ENCODE data around the gene GARIN6. TPM values are rescaled to one million over a fixed set of nuclear protein-coding genes. Genes with fewer than 3 reads are reported as not detected.

The GARIN6 gene
- not detected in 2 replicates for total RNA-seq
- long read RNA-seq: 0 reads

DNA sequence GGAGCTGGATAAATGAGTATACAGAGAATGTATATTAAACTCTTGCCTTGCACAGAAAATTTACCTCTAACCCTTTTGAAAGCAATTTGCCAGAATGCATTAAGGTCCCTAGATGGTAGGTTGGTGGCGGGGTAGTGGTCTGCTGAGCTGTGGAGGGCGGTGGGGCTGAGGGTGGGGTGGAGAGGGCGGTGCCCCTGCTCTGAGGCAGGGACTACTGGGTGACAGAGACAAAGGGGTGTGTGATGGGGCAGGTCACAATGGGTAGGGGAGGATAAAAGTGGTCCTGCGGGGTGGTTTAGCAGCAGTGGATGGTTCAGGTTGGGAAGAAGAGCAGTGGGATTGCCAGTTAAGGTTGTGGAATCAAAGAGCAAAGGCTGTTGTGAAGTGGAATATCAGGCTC is at the start of gene GARIN6:
TSS of gene GARIN6 (plus strand) at position 301 of the 400 bp plus-strand sequence. CDS start 422 bp downstream, outside the sequence.
- no peaks in the 10 kb centered on the region for H3K4me1 Mint-ChIP-seq (ENCODE audit: unreplicated experiment)
- TF ChIP-seq, protein P1, sequence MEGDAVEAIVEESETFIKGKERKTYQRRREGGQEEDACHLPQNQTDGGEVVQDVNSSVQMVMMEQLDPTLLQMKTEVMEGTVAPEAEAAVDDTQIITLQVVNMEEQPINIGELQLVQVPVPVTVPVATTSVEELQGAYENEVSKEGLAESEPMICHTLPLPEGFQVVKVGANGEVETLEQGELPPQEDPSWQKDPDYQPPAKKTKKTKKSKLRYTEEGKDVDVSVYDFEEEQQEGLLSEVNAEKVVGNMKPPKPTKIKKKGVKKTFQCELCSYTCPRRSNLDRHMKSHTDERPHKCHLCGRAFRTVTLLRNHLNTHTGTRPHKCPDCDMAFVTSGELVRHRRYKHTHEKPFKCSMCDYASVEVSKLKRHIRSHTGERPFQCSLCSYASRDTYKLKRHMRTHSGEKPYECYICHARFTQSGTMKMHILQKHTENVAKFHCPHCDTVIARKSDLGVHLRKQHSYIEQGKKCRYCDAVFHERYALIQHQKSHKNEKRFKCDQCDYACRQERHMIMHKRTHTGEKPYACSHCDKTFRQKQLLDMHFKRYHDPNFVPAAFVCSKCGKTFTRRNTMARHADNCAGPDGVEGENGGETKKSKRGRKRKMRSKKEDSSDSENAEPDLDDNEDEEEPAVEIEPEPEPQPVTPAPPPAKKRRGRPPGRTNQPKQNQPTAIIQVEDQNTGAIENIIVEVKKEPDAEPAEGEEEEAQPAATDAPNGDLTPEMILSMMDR (IDR thresholded peaks at IDR 0.05): no peak
- H3K9me3 Mint-ChIP-seq (ENCODE audit: unreplicated experiment): no peaks in the 10 kb centered on the region
- H3K27me3 Mint-ChIP-seq (ENCODE audit: unreplicated experiment): no peaks in the 10 kb centered on the region
- H3K27ac Mint-ChIP-seq (ENCODE audit: unreplicated experiment): no peak within 1 kb of the TSS
- DNase-seq (ENCODE audit: extremely low spot score, unreplicated experiment): no peak
- no peak within 1 kb of the TSS for H3K4me3 Mint-ChIP-seq (ENCODE audit: unreplicated experiment)
- no peaks in the 10 kb centered on the region for H3K36me3 Mint-ChIP-seq (ENCODE audit: unreplicated experiment)

DNA sequence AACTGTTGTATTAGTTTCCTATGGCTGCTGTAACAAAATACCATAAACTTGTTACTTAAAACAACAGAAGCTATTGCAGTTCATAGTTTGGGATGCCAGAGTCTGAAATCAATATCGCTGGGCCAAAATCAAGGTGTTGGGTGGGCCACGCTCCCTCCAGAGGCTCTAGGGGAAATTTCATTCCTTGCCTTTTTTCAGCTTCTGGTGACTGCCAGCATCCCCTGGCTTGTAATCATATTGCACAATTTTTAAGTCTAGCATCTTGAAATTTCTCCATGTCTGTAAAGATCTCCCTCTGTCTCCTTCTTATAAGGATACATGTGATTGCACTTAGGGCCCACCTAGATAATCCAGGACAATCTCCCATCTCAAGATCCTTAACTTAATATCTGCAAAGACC is 48.8 kb upstream of the GARIN6 start:
- TF ChIP-seq, protein P1 (IDR thresholded peaks at IDR 0.05): no peak
- Mint-ChIP-seq H3K36me3 (ENCODE audit: unreplicated experiment) (no peaks in the 10 kb centered on the region), H3K9me3 (ENCODE audit: unreplicated experiment) (no peaks in the 10 kb centered on the region), H3K4me1 (ENCODE audit: unreplicated experiment) (no peaks in the 10 kb centered on the region), H3K27ac (ENCODE audit: unreplicated experiment) (no peak overlapping the region), H3K27me3 (ENCODE audit: unreplicated experiment) (peaks cover 2% of the 10 kb centered on the region), H3K4me3 (ENCODE audit: unreplicated experiment) (no peak overlapping the region)
- DNase-seq (ENCODE audit: extremely low spot score, unreplicated experiment): no peak

DNA sequence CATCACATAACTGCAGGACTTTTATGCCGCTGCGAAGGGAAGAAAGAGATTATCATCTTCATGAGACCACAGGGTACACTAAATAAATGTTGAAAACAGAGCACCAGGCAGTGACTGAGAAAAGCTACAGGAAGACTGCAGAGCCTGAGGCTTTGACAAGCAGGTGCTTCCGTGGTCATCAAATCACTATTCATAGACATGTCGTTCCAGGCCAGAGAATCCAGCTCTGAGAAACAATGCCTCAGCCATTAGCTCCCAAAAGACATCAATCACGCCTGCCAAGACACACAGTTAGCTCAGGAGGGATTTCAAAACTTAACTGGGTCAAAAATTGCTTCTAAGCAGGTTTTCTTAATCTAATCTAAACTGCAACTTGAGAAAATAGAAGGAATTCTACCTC is 47.2 kb upstream of the GARIN6 start:
- no peak for DNase-seq (ENCODE audit: extremely low spot score, unreplicated experiment)
- TF ChIP-seq, protein P1 (IDR thresholded peaks at IDR 0.05): no peak
- Mint-ChIP-seq H3K9me3 (ENCODE audit: unreplicated experiment) (no peaks in the 10 kb centered on the region), H3K27me3 (ENCODE audit: unreplicated experiment) (peaks cover 2% of the 10 kb centered on the region), H3K36me3 (ENCODE audit: unreplicated experiment) (no peaks in the 10 kb centered on the region), H3K4me1 (ENCODE audit: unreplicated experiment) (no peaks in the 10 kb centered on the region), H3K27ac (ENCODE audit: unreplicated experiment) (no peak overlapping the region), H3K4me3 (ENCODE audit: unreplicated experiment) (no peak overlapping the region)

DNA sequence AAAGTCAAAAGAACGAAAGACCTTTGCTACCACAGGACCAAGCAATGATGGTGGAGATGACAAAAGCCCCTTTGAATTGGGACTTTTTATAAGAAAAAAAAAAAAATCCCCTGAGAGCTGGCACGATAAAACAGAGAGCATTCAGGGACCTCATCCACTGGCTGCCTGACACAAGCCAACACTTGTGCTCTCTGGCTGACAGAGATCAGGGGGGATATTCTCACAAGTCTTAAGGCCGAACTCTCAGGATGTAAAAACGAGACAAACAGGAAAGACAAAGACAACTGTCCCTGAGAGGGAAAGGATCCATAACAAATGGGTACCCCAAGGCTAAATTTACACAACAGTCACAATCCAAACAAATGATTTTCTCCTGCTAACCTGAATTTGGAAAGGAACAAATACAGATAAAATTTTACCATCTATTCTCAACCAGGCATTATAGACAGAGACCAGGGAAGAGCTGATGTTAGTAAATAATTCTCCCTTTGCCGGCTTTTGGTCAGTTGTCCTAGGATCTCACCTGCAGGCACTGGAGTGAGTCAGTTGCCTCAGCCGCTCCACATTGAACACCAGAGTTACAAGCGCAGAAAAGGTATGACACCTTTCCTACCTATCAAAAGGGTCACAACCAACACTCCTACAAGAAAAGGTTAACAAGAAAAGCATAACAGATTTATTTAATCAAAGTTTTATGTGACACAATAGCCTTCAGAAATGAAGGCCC is 37.9 kb upstream of the GARIN6 start:
- Mint-ChIP-seq H3K9me3 (ENCODE audit: unreplicated experiment) (no peaks in the 10 kb centered on the region), H3K27ac (ENCODE audit: unreplicated experiment) (no peak overlapping the region), H3K4me1 (ENCODE audit: unreplicated experiment) (peaks cover 3% of the 10 kb centered on the region), H3K36me3 (ENCODE audit: unreplicated experiment) (no peaks in the 10 kb centered on the region), H3K27me3 (ENCODE audit: unreplicated experiment) (no peaks in the 10 kb centered on the region), H3K4me3 (ENCODE audit: unreplicated experiment) (no peak overlapping the region)
- no peak for DNase-seq (ENCODE audit: extremely low spot score, unreplicated experiment)
- TF ChIP-seq, protein P1 (IDR thresholded peaks at IDR 0.05): no peak

DNA sequence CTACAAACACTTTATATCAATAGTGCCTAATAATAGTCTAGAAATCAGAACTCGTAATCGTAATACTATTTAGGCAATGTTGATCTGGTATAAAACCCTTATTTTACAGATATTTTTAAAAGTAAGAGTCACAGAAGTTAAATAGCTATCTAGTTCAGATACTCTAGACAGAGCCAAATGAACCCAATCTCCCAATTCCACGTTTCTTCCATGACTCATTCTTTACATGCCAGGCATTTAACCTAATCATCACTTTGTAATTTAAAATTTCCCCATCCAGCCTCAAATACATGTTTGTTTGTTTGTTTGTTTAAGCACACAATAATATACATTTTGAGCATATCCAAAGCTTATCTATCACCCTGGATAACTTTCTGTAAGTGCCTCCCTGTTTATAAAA is 36.4 kb upstream of the GARIN6 start:
- TF ChIP-seq, protein P1 (IDR thresholded peaks at IDR 0.05): no peak
- H3K4me3 Mint-ChIP-seq (ENCODE audit: unreplicated experiment): no peak overlapping the region
- H3K27me3 Mint-ChIP-seq (ENCODE audit: unreplicated experiment): no peaks in the 10 kb centered on the region
- peaks cover 3% of the 10 kb centered on the region for H3K4me1 Mint-ChIP-seq (ENCODE audit: unreplicated experiment)
- no peaks in the 10 kb centered on the region for H3K36me3 Mint-ChIP-seq (ENCODE audit: unreplicated experiment)
- H3K27ac Mint-ChIP-seq (ENCODE audit: unreplicated experiment): no peak overlapping the region
- no peak for DNase-seq (ENCODE audit: extremely low spot score, unreplicated experiment)
- peaks cover 4% of the 10 kb centered on the region for H3K9me3 Mint-ChIP-seq (ENCODE audit: unreplicated experiment)
